GM13976 (cell line): ENCODE results near the gene RER1.

ENCODE experiments used
- DNase-seq: peaks from one replicate; pipeline ENCODE4 v3.0.0; 2012; ENCODE audit warnings: low spot score
- CTCF ChIP-seq: IDR thresholded peaks from 2 replicates; pipeline ENCODE4 v1.5.1; 2012; ENCODE audit warnings: borderline replicate concordance, mild to moderate bottlenecking; ENCODE audit not compliant: insufficient read depth; ENCODE audit errors: extremely low read depth, missing control alignments, control extremely low read depth
- in situ Hi-C: fragments of 300-500 bp; cut with MboI; formaldehyde crosslinking; loops from one replicate; pipeline ENCODE4 v1.12.0; 2022; ENCODE audit warnings: low sequenced_read_pairs, mixed read lengths, inconsistent platforms; ENCODE audit not compliant: unreplicated experiment

RER1 gene

GRCh38 chr1:2345297-2346075 is 46.2 kb upstream of the RER1 start:
- no peak for TF ChIP-seq CTCF
- no peak for DNase-seq
- in situ Hi-C loops = no loop called here

- no peak for DNase-seq
- in situ Hi-C loops = no loop called here
- no peak for TF ChIP-seq CTCF
Observed at GRCh38 chr1:2346691-2347408, 44.8 kb upstream of the RER1 start.

GRCh38 chr1:2347409-2347785 is 44.2 kb upstream of the RER1 start:
- DNase-seq = no peak
- no peak for TF ChIP-seq CTCF
- in situ Hi-C loops = no loop called here

GRCh38 chr1:2347896-2348295 is 43.7 kb upstream of the RER1 start:
- no peak for DNase-seq
- in situ Hi-C loops = no loop called here
- TF ChIP-seq CTCF = no peak

GRCh38 chr1:2348346-2349325 is 43.0 kb upstream of the RER1 start:
- no peak for TF ChIP-seq CTCF
- no peak for DNase-seq
- in situ Hi-C loops = no loop called here

GRCh38 chr1:2349806-2350205 is 41.8 kb upstream of the RER1 start:
- in situ Hi-C loops = no loop called here
- no peak for TF ChIP-seq CTCF
- DNase-seq = no peak
